Mucosa of rectum (tissue), 2 donors: ENCODE measurements around the gene ENOX2.
"Not testable (repeated sequence)": the region's sequence is repeated elsewhere in the genome, so short reads cannot be mapped to it uniquely, and the experiment has no call there.

Source experiments
- H3K27ac ChIP-seq, 2 donors: one replicate each; pipeline ENCODE4 v1.7.0; 2013; ENCODE audit warnings: inconsistent platforms in 2 of 2, low read depth in 2 of 2, low read length in 2 of 2
- H3K27me3 ChIP-seq, 2 donors: one replicate each; pipeline ENCODE4 v1.7.0; 2013; ENCODE audit warnings: low read length in 2 of 2; ENCODE audit not compliant: control insufficient read depth in 2 of 2, insufficient read depth in 2 of 2
- H3K36me3 ChIP-seq, 2 donors: one replicate each; pipeline ENCODE4 v1.7.0; 2013; ENCODE audit warnings: low read length in 2 of 2; ENCODE audit not compliant: control insufficient read depth in 2 of 2, insufficient read depth in 2 of 2
- H3K4me1 ChIP-seq, 2 donors: one replicate each; pipeline ENCODE4 v1.7.0; 2013; ENCODE audit warnings: low read length in 2 of 2, mild to moderate bottlenecking in 1 of 2; ENCODE audit not compliant: control insufficient read depth in 2 of 2, insufficient read depth in 2 of 2
- H3K4me3 ChIP-seq, 2 donors: one replicate each; pipeline ENCODE4 v1.7.0; 2013; ENCODE audit warnings: low read length in 2 of 2
- H3K9ac ChIP-seq, 2 donors: one replicate each; pipeline ENCODE4 v1.7.0; 2013; ENCODE audit warnings: low read length in 2 of 2, low read depth in 1 of 2, mild to moderate bottlenecking in 1 of 2
- H3K9me3 ChIP-seq, 2 donors: one replicate each; pipeline ENCODE4 v1.7.0; 2013; ENCODE audit warnings: low read length in 2 of 2; ENCODE audit not compliant: control insufficient read depth in 2 of 2
- donor health status: healthy.
- donor health status: Normal muscosa, but diverticular disease.

The ENOX2 gene

GRCh38 chrX:130716346-130716745 lies 186.7 kb downstream of the ENOX2 start:
- no peak overlapping the region for H3K4me3 ChIP-seq
- H3K9me3 ChIP-seq: no peaks in the 10 kb centered on the region
- H3K4me1 ChIP-seq: no peaks in the 10 kb centered on the region
- no peak overlapping the region for H3K9ac ChIP-seq
- no peaks in the 10 kb centered on the region for H3K36me3 ChIP-seq
- no peaks in the 10 kb centered on the region for H3K27me3 ChIP-seq
- H3K27ac ChIP-seq: no peak overlapping the region

- Histone ChIP-seq H3K27me3 (no peaks in the 10 kb centered on the region), H3K4me3 (no peak overlapping the region), H3K27ac (no peak overlapping the region), H3K9me3 (no peaks in the 10 kb centered on the region), H3K36me3 (no peaks in the 10 kb centered on the region), H3K9ac (no peak overlapping the region), H3K4me1 (no peaks in the 10 kb centered on the region)
Observed at GRCh38 chrX:130715299-130715698, 187.7 kb downstream of the ENOX2 start.

GRCh38 chrX:130714665-130715064 lies 188.3 kb downstream of the ENOX2 start:
- Histone ChIP-seq H3K9ac (no peak overlapping the region), H3K9me3 (no peaks in the 10 kb centered on the region), H3K4me1 (no peaks in the 10 kb centered on the region), H3K36me3 (no peaks in the 10 kb centered on the region), H3K27ac (no peak overlapping the region), H3K4me3 (no peak overlapping the region), H3K27me3 (no peaks in the 10 kb centered on the region)

- Histone ChIP-seq H3K36me3 (no peaks in the 10 kb centered on the region), H3K27me3 (peaks cover 0 to under 1% of the 10 kb centered on the region in 2 donors), H3K4me1 (no peaks in the 10 kb centered on the region), H3K27ac (no peak overlapping the region), H3K4me3 (no peak overlapping the region), H3K9me3 (no peaks in the 10 kb centered on the region), H3K9ac (no peak overlapping the region)
Observed at GRCh38 chrX:130714135-130714534, 188.9 kb downstream of the ENOX2 start.

- not testable (repeated sequence) for H3K4me3 ChIP-seq, H3K9me3 ChIP-seq, H3K4me1 ChIP-seq, H3K36me3 ChIP-seq, H3K9ac ChIP-seq, H3K27me3 ChIP-seq, H3K27ac ChIP-seq
Observed at GRCh38 chrX:130709178-130709577, 193.8 kb downstream of the ENOX2 start.

GRCh38 chrX:130705591-130705990 lies 197.4 kb downstream of the ENOX2 start:
- H3K27me3 ChIP-seq: peaks cover 0 to 3% of the 10 kb centered on the region in 2 donors
- H3K9me3 ChIP-seq: no peaks in the 10 kb centered on the region
- peaks cover 0 to 7% of the 10 kb centered on the region in 2 donors for H3K4me1 ChIP-seq
- H3K9ac ChIP-seq: no peak overlapping the region
- H3K27ac ChIP-seq: no peak overlapping the region
- H3K4me3 ChIP-seq: no peak overlapping the region
- H3K36me3 ChIP-seq: no peaks in the 10 kb centered on the region

- Histone ChIP-seq H3K36me3 (no peaks in the 10 kb centered on the region), H3K9me3 (no peaks in the 10 kb centered on the region), H3K4me3 (no peak overlapping the region), H3K27ac (no peak overlapping the region), H3K27me3 (peaks cover 0 to 3% of the 10 kb centered on the region in 2 donors), H3K9ac (no peak overlapping the region), H3K4me1 (peaks cover 0 to 7% of the 10 kb centered on the region in 2 donors)
Observed at GRCh38 chrX:130704053-130705038, 198.7 kb downstream of the ENOX2 start.

GRCh38 chrX:130702867-130703707 lies 199.9 kb downstream of the ENOX2 start:
- no peak overlapping the region for H3K27ac ChIP-seq
- no peak overlapping the region for H3K4me3 ChIP-seq
- no peaks in the 10 kb centered on the region for H3K36me3 ChIP-seq
- H3K4me1 ChIP-seq: peaks cover 0 to 7% of the 10 kb centered on the region in 2 donors
- no peaks in the 10 kb centered on the region for H3K9me3 ChIP-seq
- no peaks in the 10 kb centered on the region for H3K27me3 ChIP-seq
- no peak overlapping the region for H3K9ac ChIP-seq

- Histone ChIP-seq H3K36me3 (no peaks in the 10 kb centered on the region), H3K9ac (no peak overlapping the region), H3K27ac (no peak overlapping the region), H3K4me3 (no peak overlapping the region), H3K9me3 (no peaks in the 10 kb centered on the region), H3K27me3 (no peaks in the 10 kb centered on the region), H3K4me1 (peaks cover 0 to 7% of the 10 kb centered on the region in 2 donors)
Observed at GRCh38 chrX:130700629-130701028, 202.4 kb downstream of the ENOX2 start.

GRCh38 chrX:130699618-130700017 lies 203.4 kb downstream of the ENOX2 start:
- Histone ChIP-seq H3K9me3 (no peaks in the 10 kb centered on the region), H3K9ac (no peak overlapping the region), H3K27ac (no peak overlapping the region), H3K4me1 (peaks cover 0 to 7% of the 10 kb centered on the region in 2 donors), H3K4me3 (no peak overlapping the region), H3K27me3 (no peaks in the 10 kb centered on the region), H3K36me3 (no peaks in the 10 kb centered on the region)
